UCSD-AML1 (cell line): ENCODE measurements around the gene SORCS2.
A peak's percentile ranks its signal among the peaks of the same experiment; 100 is the strongest.
"Not testable (repeated sequence)": the region's sequence is repeated elsewhere in the genome, so short reads cannot be mapped to it uniquely, and the experiment has no call there.

Source experiments
- DNase-seq: peaks from one replicate; lab custom pipeline; 2025; ENCODE audit not compliant: unreplicated experiment; lab: John Stamatoyannopoulos, UW

The SORCS2 gene

DNA sequence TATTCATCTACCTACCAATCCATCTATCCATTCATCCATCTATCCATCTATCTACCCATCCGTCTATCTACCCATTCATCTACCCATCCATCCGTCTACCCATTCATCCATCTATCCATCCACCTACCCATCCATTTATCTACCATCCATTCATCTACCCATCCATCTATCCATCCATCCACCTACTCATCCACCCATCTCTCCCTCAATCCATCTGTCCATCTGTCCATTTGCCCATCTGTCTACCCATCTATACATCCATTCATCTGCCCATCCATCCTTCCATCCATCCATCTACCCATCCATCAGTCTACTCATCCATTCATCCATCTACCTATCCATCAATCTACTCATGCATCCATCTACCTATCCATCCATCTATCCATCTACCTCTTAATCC lies 369.2 kb downstream of the SORCS2 start:
- DNase-seq: no peak

DNA sequence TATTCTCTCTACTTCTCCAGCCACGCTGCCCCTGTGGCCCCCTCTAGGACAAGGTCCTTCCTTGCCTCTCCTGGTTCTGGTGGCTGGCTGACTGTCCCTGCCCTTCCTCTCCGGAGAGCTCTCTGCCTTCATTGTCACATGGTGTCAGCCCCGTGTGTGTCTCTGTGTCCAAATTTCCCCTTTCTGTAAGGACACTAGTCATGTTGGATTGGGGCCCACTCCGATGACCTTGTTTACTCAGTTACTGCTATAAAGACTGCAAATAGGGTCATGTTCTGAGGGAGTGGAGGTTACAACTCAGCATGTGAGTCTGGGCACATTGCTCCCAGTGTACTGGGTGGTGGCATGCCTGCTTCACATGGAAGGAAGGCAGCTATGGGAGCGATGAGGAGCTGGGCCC lies 371.9 kb downstream of the SORCS2 start:
- DNase-seq: no peak

DNA sequence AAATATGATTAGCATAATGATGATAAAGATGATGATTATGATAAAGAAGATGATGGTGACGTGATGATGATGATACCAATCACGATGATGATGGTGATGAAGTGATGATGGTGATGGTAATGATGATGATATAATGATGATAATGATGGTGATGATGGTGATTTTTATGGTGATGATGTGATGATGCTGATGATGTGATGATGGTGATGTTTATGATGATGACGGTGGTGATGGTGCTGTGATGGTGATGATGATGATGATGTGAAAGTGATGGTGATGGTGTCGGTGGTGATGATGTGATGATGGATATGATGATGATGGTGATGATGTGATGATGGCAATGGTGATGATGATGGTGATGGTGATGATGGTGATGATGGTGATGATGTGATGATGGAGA lies 373.1 kb downstream of the SORCS2 start:
- DNase-seq: no peak

DNA sequence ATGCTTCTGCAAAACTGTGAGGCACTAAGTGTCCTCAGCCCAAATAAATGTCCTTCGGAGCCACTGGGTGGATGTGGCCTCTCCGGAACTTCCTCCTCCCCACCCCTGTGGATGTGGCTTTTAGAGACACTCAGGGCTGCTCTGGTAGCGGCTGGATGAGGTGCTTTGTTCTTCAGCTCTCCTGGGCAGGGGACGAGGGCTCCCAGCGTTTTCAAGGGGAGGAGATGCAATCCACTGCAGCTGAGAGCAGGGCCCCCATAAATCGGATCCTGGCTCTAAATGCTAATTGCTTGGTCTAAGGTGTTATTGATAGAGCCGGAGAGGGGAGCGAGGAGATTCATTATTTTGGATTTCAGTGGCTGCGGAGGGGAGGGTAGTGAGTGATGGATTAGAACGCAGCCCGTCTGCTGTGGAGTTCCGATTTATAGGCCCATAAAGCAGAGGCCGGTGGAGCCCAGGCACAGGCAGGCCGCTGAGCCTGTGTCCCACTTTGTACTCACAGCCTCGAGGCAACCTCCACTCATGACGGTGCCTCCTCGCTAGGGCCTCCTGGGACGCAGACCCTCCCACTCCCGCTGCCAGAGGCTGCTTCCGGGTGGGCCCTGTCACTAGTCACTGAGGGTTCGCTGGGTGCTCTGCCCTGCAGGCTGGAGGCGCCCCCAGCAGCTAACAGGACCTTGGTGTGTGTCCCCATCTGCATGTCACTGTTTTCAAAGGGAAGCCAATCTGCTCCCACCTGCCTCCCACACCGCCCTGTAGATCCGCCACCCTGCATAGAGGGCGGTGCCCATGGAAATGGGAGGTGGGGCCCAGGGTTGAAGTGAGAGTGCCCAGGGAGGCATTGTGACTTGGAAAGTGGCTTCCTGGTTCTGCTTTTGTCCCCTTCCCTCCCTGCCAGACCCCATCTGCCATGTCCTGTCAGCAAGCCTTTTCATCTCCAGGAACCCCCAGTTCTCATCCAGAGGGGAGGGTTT lies 377.8 kb downstream of the SORCS2 start:
- DNase-seq: no peak

DNA sequence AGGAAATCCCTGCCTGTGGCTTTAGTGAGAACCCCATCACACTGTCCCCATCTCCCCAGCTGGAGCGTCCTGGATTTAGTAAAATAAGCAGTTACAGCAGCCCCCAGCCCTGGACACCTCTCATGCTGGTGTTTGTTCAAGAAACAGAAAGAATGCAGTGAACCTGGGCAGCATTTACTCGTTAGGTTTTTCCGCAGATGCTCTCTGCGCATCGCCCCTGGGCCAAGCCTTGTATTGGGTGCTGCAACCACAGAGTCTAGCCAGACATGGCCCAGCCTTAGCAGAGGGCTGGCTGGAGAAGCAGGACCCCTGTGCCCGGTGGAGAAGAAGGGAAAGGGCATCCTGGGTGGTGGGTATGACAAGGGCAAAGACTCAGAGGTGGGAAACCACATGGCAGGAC lies 378.7 kb downstream of the SORCS2 start:
- no peak for DNase-seq

DNA sequence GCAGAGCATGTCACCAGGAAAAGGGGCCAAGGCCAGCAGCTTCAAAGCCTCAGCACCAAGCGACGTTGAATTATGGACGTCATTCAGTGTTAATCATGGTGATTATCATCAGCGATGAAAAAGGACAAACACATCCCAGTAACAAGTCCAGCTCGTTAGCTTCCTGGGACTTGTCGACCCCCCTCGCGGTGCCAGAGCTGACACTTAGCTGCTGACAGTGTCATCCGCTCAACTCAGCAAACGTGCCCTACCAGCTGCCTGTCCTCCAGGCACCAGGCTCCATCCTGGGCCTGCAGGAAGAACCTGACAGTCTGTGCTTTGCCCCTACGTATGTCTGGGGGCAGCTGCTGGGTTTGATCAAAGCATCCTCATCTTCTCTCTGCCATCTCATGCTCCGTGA lies 379.4 kb downstream of the SORCS2 start:
- no peak for DNase-seq

DNA sequence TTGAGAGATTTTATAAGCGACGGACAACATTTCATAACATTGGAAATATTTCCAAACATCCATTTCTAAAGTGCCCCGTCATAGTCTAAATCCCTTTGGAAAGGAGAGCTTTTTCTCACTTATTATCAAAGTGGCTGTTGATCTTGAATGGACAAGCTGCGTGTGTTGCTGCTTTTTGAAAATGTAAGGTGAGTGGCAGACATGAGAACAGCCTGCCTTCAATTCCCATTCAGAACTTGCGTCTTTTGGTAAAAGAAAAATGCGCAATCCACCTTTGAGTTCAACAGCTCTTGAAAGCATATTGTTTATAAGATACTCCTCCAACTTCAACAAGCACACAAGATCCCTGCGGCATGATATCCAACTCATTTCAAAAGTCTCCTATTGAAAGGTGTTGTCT lies 380.6 kb downstream of the SORCS2 start:
- no peak for DNase-seq

DNA sequence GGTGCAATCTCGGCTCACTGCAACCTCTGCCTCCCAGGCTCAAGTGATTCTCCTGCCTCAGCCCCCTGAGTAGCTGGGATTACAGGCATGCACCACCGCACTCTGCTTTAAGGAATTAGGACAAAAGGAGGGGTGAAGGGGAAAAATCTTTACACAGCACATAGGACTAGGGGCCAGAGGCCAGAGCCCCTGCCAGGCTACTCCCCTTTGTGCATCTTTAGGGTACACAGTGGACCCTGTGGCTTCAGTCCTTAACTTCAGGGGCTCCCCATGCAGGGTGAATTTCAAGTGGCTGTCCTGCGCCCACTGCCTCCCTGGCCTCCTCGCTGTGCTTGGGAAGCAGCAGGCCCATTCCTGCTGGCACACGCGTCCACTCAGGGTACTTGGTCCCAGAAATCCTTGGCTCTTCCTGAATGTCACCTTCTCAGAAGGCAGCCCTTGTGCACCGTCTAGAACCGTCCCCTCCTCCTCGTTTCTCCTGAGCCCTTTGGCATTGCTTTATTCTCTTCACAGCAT lies 381.3 kb downstream of the SORCS2 start:
- no peak for DNase-seq

DNA sequence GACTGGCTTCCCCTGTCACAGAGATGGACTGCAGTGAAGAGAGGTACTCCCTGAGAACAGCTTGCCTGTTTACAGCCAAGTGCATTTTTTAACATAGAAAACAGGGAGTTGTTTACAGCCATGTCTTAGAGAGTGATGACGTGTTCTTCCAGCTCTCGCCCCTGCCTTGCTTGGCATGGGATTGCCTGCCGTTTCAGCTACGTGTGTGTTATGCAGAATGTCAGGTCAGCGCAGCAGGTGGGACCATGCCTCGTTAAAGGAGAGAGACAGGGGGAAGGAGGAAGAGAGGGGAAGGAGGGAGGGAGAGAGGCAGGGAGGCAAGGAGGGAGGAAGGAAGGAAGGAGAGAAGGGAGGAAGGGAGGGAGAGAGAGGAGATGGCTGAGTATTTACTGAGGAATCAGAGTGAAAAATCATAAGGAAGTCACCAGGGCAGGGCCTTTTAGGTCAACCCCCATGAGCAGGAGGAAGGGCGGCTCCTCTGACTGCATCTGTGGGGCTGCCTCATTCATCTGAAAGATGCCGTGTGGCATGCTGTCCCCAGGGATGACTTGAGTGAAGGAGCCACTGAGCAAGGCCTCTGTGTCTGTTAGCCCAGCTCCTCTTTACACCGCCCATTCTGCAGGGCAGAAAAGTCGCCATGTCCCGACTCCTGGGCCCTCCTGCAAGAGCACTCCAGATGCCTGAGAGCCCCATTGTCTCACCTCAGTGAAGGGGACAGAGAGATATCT lies 382.1 kb downstream of the SORCS2 start:
- DNase-seq: no peak

DNA sequence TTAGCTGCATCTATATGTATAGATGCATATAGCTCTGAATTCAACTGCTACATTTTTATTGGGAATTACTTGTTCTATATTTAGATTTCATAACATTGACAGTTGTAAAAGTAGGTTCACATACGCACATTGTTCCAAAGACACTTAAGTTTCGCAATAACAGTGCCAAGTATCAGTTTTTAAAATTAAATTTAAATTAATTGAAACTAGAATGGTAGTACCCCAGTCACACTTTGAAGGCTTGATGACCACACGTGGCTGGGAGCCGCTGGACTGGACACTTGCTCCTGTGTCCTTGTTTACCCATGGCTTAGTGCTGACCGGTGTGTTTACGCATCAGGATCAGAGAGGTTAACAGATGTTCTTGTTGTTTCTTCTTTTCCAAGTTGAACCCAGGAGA lies 383.1 kb downstream of the SORCS2 start:
- DNase-seq: no peak

DNA sequence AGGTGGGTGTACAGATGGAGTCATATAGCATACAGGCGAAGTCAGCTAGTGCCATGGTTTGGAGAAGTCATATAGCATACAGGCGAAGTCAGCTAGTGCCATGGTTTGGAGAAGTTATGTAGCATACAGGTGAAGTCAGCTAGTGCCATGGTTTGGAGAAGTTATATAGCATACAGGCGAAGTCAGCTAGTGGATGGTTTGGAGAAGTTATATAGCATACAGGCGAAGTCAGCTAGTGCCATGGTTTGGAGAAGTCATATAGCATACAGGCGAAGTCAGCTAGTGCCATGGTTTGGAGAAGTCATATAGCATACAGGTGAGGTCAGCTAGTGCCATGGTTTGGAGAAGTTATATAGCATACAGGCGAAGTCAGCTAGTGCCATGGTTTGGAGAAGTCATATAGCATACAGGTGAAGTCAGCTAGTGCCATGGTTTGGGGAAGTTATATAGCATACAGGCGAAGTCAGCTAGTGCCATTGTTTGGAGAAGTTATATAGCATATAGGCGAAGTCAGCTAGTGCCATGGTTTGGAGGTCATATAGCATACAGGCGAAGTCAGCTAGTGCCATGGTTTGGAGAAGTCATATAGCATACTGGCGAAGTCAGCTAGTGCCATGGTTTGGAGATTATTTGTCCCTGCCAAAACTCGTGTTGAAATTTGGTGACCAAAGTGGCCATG lies 385.2 kb downstream of the SORCS2 start:
- DNase-seq: not testable (repeated sequence)

DNA sequence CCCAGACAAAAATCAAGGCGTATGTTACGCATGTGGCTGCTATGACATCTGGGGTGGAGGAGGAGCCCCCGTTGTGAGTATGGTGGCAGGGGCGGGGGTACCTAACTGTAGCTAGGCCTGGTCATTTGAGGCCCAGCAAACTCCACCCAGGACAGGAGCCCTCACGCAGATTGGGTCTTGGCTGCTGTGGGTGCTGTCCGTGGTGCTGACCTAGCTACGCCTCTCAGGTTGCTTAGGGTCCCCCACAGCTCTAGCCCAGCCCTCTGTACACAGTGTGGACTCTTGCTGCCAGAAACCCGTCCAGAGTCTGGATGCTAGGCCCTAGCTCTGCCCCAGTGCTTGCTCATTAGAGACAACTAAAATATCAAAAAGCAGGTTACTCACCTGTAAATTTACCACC lies 389.1 kb downstream of the SORCS2 start:
- peak; percentile 51 for DNase-seq

DNA sequence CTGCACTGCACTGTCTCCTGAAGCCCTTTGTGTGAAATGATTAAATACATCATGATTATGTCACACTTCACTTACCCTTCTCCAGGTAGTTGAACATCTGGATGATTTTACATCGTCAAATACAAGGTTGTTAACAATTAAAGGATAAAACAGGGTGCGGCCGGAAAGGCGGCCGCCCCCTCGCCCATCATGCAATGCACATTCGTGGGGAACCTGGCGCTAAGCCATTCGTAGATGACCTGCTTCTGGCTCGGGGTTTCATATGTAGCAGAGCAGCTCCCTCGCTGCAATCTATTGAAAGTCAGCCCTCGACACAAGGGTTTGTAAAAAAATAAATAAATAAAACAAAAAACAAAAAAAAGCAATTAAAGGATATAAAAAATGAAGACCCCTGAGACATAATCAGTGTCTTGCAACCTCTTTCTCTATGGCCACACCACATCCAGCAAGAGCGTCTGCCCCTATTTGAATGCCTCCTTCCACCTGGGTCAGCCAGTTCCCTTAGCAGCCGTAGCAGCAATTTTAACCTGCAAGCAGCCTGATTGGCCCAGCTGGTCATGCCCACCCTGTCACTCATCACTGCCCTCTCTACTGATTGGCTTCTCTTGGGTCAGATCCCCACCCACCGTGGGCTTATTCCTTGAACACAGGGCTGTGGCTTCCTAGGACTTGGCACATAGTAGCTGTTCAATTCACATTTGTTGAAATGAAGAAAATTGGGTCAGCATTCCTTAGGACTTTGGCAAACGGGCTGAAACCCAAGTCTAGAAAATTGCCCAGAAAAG lies 390.2 kb downstream of the SORCS2 start:
- DNase-seq: no peak

DNA sequence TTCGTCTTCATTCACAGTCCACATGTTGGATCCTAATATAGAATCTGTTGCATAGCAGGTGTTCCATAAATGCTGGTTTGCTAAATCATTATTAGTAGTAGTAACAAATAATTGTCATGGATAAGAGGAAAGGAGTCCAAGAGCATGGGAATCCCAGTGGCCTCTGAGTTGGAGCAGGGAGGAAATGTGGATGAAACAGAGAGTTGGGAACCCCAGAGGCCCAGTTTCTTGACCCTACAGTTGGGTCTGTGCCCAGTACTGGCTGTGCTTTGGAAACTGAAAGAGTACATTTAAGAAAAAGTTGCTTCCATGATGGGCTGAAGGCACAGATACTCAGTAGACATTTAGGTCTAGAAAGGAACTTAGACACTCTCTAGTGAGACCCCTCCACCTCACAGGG lies 391.8 kb downstream of the SORCS2 start:
- no peak for DNase-seq

DNA sequence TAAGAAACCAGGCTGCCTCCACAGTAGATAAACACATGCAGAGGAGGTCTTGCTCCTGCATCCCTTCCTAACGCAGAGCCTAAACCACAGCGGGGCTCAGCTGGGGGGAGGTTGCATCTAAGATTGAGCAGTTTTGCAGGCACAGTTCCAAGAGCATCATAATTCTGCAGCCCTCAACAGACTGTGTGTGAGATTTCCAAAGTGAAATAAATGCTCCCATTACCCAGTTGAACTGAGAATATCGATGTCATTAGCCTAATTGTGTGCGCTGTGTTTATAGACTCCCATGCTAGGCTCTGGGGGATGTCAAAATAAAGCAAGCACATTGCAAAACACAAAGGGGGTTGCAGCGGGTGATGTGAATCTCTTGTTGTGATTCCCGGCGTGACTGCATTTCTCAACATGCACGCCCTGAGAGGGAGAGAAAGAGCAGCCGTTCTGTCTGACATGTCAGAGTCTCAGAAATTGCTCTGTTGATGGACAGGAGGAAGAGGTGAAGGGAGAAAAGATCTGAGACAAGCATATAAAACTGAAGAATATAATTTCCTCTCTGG lies 392.3 kb downstream of the SORCS2 start:
- DNase-seq: no peak

DNA sequence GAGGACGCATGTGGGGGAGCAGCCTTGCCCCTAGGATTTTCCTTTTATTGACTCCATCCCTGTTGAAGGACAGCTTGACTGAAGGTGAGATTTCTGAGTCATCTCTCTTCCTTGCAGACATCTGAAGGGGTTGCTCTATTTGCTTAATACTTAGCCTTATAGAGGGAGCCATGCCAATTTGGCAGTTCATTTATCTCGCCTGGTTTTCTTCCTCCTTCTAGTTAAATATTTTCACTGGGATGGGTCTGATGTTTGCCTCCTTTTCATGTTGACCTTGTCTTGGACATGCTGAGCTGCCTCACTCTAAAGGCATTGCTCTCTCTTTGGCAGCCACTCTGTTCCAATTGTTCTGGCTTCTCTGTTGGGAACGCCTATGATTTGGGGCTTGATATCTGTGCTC lies 393.4 kb downstream of the SORCS2 start:
- no peak for DNase-seq

DNA sequence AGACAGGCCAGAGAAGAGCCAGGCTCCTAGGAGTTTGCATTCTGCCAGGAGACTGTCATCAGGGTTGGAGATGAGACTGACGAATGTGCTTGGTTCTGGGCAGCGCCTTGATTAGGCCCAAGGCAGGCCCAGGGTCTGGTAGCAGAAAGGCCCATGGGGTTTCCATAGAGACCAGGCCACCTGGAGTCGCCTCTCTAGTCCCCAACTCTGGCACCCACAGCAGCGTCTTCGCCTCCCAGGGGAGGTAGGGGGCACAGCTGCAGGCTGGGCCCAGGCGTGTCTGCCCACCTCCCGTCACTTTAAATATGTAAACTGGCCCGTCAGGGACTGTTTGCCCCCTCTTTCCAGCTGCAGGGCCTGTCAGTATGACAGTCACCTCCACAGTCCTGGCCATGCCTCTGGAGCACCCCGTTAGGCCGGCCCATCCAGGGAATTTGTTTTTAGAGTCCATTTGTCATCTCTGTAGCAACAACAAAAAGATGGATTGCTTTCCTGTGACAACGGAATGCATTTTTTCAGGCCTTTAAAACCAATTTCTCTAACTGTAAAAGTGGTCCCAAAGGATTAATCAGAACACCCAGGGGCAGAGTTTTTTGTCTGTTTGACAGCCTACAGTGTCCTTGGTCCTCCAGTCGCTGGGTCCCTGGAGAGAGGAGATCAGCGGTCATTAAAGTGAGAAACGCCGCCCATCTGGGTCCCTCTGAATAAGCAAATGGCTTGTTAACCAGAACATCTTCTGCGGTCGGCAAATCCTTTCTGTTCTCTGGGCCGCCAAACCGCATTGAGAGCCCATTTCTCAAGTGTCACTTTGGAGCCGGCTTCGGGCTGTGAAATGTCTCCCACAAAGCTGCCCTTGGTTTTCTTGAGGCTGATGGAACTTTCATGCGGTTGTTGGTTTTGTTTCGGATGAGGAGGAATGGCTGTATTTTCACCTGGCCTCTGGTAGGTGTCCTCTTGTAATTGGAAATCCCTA lies 395.4 kb downstream of the SORCS2 start:
- DNase-seq: no peak

DNA sequence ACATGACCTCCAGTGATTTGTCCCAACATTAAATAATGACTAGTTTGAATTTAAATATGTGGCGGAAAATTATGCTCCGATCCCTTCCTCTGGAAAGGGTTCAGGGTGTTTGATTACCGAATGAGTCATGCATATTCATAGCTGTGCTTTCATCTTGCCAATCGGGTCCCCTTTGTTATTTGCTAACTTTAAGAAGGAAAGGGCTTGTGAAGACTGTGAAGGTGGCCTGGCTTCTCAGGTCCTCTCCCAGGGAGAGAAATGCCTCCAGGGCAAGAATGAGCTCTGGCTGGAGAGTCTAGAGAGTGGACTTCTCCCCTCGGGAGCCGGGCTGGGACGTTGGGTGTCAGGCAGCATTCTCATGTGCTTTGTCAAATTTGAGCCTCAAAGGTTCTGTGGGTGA lies 397.9 kb downstream of the SORCS2 start:
- DNase-seq: no peak

DNA sequence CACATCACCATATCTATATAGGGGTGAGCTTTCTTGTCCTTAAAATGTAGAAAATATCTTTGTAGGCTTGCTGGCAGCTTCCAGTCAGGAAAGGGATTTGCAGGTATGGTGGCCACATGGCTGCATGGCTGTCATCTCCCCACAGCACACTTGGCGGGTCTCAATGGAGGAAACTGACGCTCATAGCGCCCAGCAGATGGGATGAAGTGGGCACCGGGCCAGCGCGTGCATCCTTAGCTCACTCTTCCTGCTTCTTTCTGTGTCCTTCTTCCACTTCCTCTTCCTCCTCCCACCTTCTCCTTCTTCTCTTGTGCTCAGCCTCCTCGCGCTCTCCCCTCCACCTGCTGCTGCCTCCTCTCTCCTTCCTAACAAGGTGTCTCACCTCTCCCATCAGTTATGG lies 398.6 kb downstream of the SORCS2 start:
- no peak for DNase-seq
